HCT116 (cell line): ENCODE measurements around the gene CFDP1. TPM values are rescaled to one million over a fixed set of nuclear protein-coding genes. Genes with fewer than 3 reads are reported as not detected.

Source experiments
- ATAC-seq: fragments of 200-7000 bp; cut with Tn5 transposase; 2 replicates; pipeline ENCODE4 v1.9.1; 2020; ENCODE audit warnings: mild to moderate bottlenecking, moderate library complexity
- BruUV-seq: library from RNA; stranded (reverse); fragments of 400-500 nt; replicated peaks from 2 replicates; lab custom pipeline; 2021; lab: Mats Ljungman, UMichigan
- CTCF ChIA-PET: fragments of 300-600 bp; sonication (Branson Sonifier 250); formaldehyde crosslinking; loops from one replicate; lab custom pipeline; 2021; ENCODE audit warnings: antibody characterized with exemption; lab: Charles Lee
- POLR2A ChIA-PET: fragments of 300-600, 350-600 bp; sonication (Branson Sonifier 250); formaldehyde crosslinking; loops from one replicate; lab custom pipeline; 2021; ENCODE audit warnings: antibody characterized with exemption; lab: Charles Lee
- RAD21 ChIA-PET, 2 experiments: fragments of 300-600 bp; sonication (Branson Sonifier 250); formaldehyde crosslinking; loops; one replicate each; lab custom pipeline; 2023; ENCODE audit warnings: low total read pairs in 2 of 2; ENCODE audit not compliant: uncharacterized antibody in 2 of 2, unreplicated experiment in 2 of 2, low non-redundant PET in 1 of 2; lab: Charles Lee
- DNase-seq: peaks from one replicate; pipeline ENCODE4 v3.0.0-alpha.2; 2010; ENCODE audit warnings: low read depth, low spot score
- H2AFZ ChIP-seq: fragments of 200-600 bp; shearing (Covaris generic), sonication (generic); 2 replicates; pipeline ENCODE4 v1.6.1; 2017; ENCODE audit warnings: low read depth, mixed run types, mixed read lengths, antibody characterized with exemption, low read length; ENCODE audit not compliant: poor library complexity, severe bottlenecking
- H3K27ac ChIP-seq: 2 replicates; pipeline ENCODE4 v1.5.1; 2012; ENCODE audit warnings: low read depth, low read length
- H3K27me3 ChIP-seq: fragments of 200-600 bp; sonication (generic); 2 replicates; pipeline ENCODE4 v1.6.1; 2016; ENCODE audit warnings: mixed run types, low read length, mixed read lengths; ENCODE audit not compliant: insufficient read depth
- H3K36me3 ChIP-seq, 2 experiments: fragments of 200-500 bp in 1 of 2; fragments of 200-600 bp in 1 of 2; sonication (Bioruptor generic) in 1 of 2; sonication (generic) in 1 of 2; 2 replicates each; pipeline versions ENCODE4 v1.5.1 to v1.6.1; 2014 to 2016; ENCODE audit warnings: low read length in 2 of 2, inconsistent platforms in 1 of 2, mixed read lengths in 1 of 2, mixed run types in 1 of 2; ENCODE audit not compliant: insufficient read depth in 2 of 2, control insufficient read depth in 1 of 2
- H3K4me1 ChIP-seq, 2 experiments: fragments of 200-600 bp in 1 of 2; sonication (generic) in 1 of 2; 2 replicates each; pipeline versions ENCODE4 v1.5.1 to v1.6.1; 2012 to 2017; ENCODE audit warnings: low read length in 2 of 2, inconsistent platforms in 1 of 2, mild to moderate bottlenecking in 1 of 2, mixed read lengths in 1 of 2, mixed run types in 1 of 2, moderate library complexity in 1 of 2; ENCODE audit not compliant: insufficient read depth in 2 of 2, control insufficient read depth in 1 of 2
- H3K4me2 ChIP-seq: fragments of 200-600 bp; sonication (generic); 2 replicates; pipeline ENCODE4 v1.6.1; 2017; ENCODE audit warnings: mixed run types, low read length, mixed read lengths
- H3K4me3 ChIP-seq, 2 experiments: fragments of 200-600 bp in 1 of 2; sonication (generic) in 1 of 2; replicated peaks in 1 of 2; 2 replicates each; pipeline ENCODE4 v1.5.1; 2011 to 2016; ENCODE audit warnings: low read length in 2 of 2, control low read depth in 1 of 2, low read depth in 1 of 2, mild to moderate bottlenecking in 1 of 2, mixed read lengths in 1 of 2, mixed run types in 1 of 2
- H3K79me2 ChIP-seq: fragments of 200-600 bp; sonication (generic); 2 replicates; pipeline ENCODE4 v1.6.1; 2017; ENCODE audit warnings: mild to moderate bottlenecking, mixed run types, low read length, moderate library complexity, mixed read lengths; ENCODE audit not compliant: insufficient read depth
- H3K9ac ChIP-seq: fragments of 200-600 bp; sonication (generic); 2 replicates; pipeline ENCODE4 v1.6.1; 2016; ENCODE audit warnings: low read length, mixed read lengths
- H3K9me2 ChIP-seq: fragments of 200-600 bp; sonication (generic), shearing (Covaris generic); 2 replicates; pipeline ENCODE4 v1.6.1; 2017; ENCODE audit warnings: mixed run types, mild to moderate bottlenecking, moderate library complexity; ENCODE audit not compliant: insufficient read depth
- H3K9me3 ChIP-seq, 2 experiments: fragments of 200-500 bp in 1 of 2; fragments of 200-600 bp in 1 of 2; sonication (Bioruptor generic) in 1 of 2; sonication (generic) in 1 of 2; 2 replicates each; pipeline ENCODE4 v1.6.1; 2014 to 2017; ENCODE audit warnings: low read length in 2 of 2, mixed read lengths in 2 of 2, inconsistent platforms in 1 of 2, low read depth in 1 of 2, mild to moderate bottlenecking in 1 of 2, mixed run types in 1 of 2, moderate library complexity in 1 of 2; ENCODE audit not compliant: control insufficient read depth in 1 of 2, insufficient read depth in 1 of 2
- H4K20me1 ChIP-seq: fragments of 200-600 bp; sonication (generic), shearing (Covaris generic); 2 replicates; pipeline ENCODE4 v1.6.1; 2017; ENCODE audit warnings: mixed run types, mild to moderate bottlenecking, moderate library complexity; ENCODE audit not compliant: insufficient read depth
- ATF3 ChIP-seq: IDR thresholded peaks from 2 replicates; pipeline ENCODE4 v1.6.1; 2012
- CBX3 ChIP-seq: IDR thresholded peaks from 2 replicates; pipeline ENCODE4 v1.6.1; 2012; ENCODE audit warnings: low read depth
- EGR1 ChIP-seq: IDR thresholded peaks from 2 replicates; pipeline ENCODE4 v1.6.1; 2012; ENCODE audit warnings: low read depth
- EZH2 ChIP-seq: fragments of 200-600 bp; sonication (generic); IDR thresholded peaks from 2 replicates; pipeline ENCODE4 v1.6.1; 2017; ENCODE audit warnings: antibody characterized with exemption, mixed run types
- FOSL1 ChIP-seq: IDR thresholded peaks from 2 replicates; pipeline ENCODE4 v1.6.1; 2012; ENCODE audit warnings: low read depth
- POLR2A ChIP-seq: IDR thresholded peaks from 2 replicates; pipeline ENCODE4 v1.7.0; 2011; ENCODE audit warnings: borderline replicate concordance; ENCODE audit not compliant: insufficient read depth, insufficient read length; ENCODE audit errors: extremely low read depth
- POLR2AphosphoS5 ChIP-seq: IDR thresholded peaks from 2 replicates; pipeline ENCODE4 v1.6.1; 2011; ENCODE audit warnings: mild to moderate bottlenecking, low read depth, low read length, moderate library complexity
- RAD21 ChIP-seq: IDR thresholded peaks from 2 replicates; pipeline ENCODE4 v1.6.1; 2012; ENCODE audit warnings: low read depth, mild to moderate bottlenecking
- SIN3A ChIP-seq: IDR thresholded peaks from 2 replicates; pipeline ENCODE4 v1.6.1; 2012; ENCODE audit warnings: low read depth
- SP1 ChIP-seq: IDR thresholded peaks from 2 replicates; pipeline ENCODE4 v1.6.1; 2012; ENCODE audit warnings: low read depth
- TCF7L2 ChIP-seq: IDR thresholded peaks from 2 replicates; pipeline ENCODE4 v1.7.0; 2011; ENCODE audit warnings: borderline replicate concordance, inconsistent platforms; ENCODE audit not compliant: insufficient read depth, insufficient read length; ENCODE audit errors: extremely low read depth
- YY1 ChIP-seq: IDR thresholded peaks from 2 replicates; pipeline ENCODE4 v1.6.1; 2011; ENCODE audit warnings: low read length, low read depth, moderate library complexity, mild to moderate bottlenecking; ENCODE audit not compliant: insufficient replicate concordance; ENCODE audit errors: extremely low read depth
- ZFX ChIP-seq: fragments of 450-650 bp; IDR thresholded peaks from 2 replicates; pipeline ENCODE4 v1.6.1; 2017
- ZNF274 ChIP-seq: fragments of 200-500 bp; sonication (Bioruptor generic); IDR thresholded peaks from 2 replicates; pipeline ENCODE4 v1.6.1; 2014; ENCODE audit warnings: mild to moderate bottlenecking, low read depth, low read length, inconsistent platforms
- intact Hi-C: fragments of 100-400 bp; cut with micrococcal nuclease; formaldehyde crosslinking; loops from 2 replicates; pipeline ENCODE4 v1.10.0; 2022
- total RNA-seq: library from RNA; stranded (reverse); gene quantifications from one replicate; pipeline ENCODE4 v1.2.1, GENCODE V29; 2021; ENCODE audit not compliant: unreplicated experiment
- TF ChIP-seq, protein P1 (sequence below): IDR thresholded peaks from 2 replicates; pipeline ENCODE4 v1.6.1; 2012; ENCODE audit warnings: low read depth
- TF ChIP-seq, protein P2 (sequence below): IDR thresholded peaks from 2 replicates; pipeline ENCODE4 v1.6.1; 2012
- TF ChIP-seq, protein P3 (sequence below): IDR thresholded peaks from 2 replicates; pipeline ENCODE4 v1.6.1; 2011; ENCODE audit warnings: mild to moderate bottlenecking, low read length, moderate library complexity; ENCODE audit not compliant: insufficient replicate concordance; ENCODE audit errors: extremely low read depth

CFDP1 gene
- total RNA-seq, 1 experiment from 2014 or later: 45.3 TPM

DNA sequence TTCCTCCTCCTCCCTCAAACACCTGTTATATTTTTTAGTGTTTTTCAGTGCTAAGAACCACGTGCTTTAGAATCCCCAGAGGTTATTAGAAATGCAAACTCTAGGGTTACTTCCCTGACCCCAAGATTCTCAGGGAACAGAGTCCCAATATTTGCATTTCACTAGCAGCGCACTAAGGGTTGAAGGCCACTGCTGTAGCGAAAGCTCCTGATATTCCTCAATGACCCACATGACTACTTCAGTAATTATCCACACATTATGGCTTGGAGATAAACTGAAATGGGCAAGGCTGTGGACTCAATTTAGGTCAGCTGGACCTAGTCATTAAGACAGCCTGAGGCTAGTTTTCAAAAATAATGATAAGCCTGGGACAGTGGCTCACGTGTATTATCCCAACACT, 103.4 kb downstream of the CFDP1 start:
- Histone ChIP-seq H3K27ac (no peak overlapping the region), H3K9me2 (no peaks in the 10 kb centered on the region), H2AFZ (no peak overlapping the region), H3K36me3 (no peaks in the 10 kb centered on the region), H3K9me3 (no peaks in the 10 kb centered on the region), H3K27me3 (no peaks in the 10 kb centered on the region), H3K79me2 (no peaks in the 10 kb centered on the region), H3K9ac (no peak overlapping the region), H3K4me3 (no peak overlapping the region), H4K20me1 (no peaks in the 10 kb centered on the region), H3K4me1 (no peaks in the 10 kb centered on the region), H3K4me2 (no peak overlapping the region)
- no peak for ATAC-seq
- CTCF ChIA-PET: no interaction called here
- intact Hi-C loops: no loop called here
- RAD21 ChIA-PET: no interaction called here
- no TSS peak for BruUV-seq
- POLR2A ChIA-PET: no interaction called here
- DNase-seq: no peak
- TF ChIP-seq, protein P1, sequence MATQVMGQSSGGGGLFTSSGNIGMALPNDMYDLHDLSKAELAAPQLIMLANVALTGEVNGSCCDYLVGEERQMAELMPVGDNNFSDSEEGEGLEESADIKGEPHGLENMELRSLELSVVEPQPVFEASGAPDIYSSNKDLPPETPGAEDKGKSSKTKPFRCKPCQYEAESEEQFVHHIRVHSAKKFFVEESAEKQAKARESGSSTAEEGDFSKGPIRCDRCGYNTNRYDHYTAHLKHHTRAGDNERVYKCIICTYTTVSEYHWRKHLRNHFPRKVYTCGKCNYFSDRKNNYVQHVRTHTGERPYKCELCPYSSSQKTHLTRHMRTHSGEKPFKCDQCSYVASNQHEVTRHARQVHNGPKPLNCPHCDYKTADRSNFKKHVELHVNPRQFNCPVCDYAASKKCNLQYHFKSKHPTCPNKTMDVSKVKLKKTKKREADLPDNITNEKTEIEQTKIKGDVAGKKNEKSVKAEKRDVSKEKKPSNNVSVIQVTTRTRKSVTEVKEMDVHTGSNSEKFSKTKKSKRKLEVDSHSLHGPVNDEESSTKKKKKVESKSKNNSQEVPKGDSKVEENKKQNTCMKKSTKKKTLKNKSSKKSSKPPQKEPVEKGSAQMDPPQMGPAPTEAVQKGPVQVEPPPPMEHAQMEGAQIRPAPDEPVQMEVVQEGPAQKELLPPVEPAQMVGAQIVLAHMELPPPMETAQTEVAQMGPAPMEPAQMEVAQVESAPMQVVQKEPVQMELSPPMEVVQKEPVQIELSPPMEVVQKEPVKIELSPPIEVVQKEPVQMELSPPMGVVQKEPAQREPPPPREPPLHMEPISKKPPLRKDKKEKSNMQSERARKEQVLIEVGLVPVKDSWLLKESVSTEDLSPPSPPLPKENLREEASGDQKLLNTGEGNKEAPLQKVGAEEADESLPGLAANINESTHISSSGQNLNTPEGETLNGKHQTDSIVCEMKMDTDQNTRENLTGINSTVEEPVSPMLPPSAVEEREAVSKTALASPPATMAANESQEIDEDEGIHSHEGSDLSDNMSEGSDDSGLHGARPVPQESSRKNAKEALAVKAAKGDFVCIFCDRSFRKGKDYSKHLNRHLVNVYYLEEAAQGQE: no peak

DNA sequence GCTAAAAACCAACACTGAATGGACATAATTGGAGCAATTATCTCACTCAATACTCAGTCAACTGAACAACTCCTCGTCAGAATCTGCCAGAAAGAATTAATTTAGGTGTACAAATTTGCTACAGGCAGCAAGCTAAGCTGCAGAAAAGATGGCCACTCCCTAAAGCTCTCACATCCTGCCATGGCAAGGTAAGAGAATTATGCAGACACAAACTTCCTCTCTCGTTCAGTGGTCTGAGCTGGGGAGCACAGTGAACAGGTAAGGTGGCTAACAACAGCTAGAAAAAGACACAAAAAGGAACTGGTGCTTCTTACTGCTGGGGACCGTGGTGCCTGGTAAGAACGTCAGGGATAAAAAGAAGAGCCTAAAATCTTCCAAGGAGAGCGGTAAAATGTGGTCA, 107.0 kb downstream of the CFDP1 start:
- no TSS peak for BruUV-seq
- no peak overlapping the region for H3K9ac ChIP-seq
- CTCF ChIA-PET: no interaction called here

More for the DNA sequence above, 107.0 kb downstream of the CFDP1 start:
- ChIA-PET POLR2A (interaction anchor here (1.6 kb wide), 1 partner anchor 21 kb away, joined by 5 read pairs; no protein-coding TSS in a partner anchor), RAD21 (no interaction called here)
- no peaks in the 10 kb centered on the region for H4K20me1 ChIP-seq
- ATAC-seq: no peak
- no peaks in the 10 kb centered on the region for H3K9me3 ChIP-seq
- no peaks in the 10 kb centered on the region for H3K27me3 ChIP-seq
- H3K27ac ChIP-seq: no peak overlapping the region
- no peak for DNase-seq
- intact Hi-C loops: no loop called here
- no peak for TF ChIP-seq TCF7L2
- TF ChIP-seq, protein P2, sequence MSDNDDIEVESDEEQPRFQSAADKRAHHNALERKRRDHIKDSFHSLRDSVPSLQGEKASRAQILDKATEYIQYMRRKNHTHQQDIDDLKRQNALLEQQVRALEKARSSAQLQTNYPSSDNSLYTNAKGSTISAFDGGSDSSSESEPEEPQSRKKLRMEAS: no peak
- TF ChIP-seq POLR2AphosphoS5: no peak
- no peak for TF ChIP-seq FOSL1
- no peak for TF ChIP-seq CBX3
- TF ChIP-seq POLR2A: no peak
- no peak for TF ChIP-seq ZFX
- no peak for TF ChIP-seq SP1
- no peak for TF ChIP-seq ATF3
- TF ChIP-seq RAD21: no peak
- TF ChIP-seq, protein P3, sequence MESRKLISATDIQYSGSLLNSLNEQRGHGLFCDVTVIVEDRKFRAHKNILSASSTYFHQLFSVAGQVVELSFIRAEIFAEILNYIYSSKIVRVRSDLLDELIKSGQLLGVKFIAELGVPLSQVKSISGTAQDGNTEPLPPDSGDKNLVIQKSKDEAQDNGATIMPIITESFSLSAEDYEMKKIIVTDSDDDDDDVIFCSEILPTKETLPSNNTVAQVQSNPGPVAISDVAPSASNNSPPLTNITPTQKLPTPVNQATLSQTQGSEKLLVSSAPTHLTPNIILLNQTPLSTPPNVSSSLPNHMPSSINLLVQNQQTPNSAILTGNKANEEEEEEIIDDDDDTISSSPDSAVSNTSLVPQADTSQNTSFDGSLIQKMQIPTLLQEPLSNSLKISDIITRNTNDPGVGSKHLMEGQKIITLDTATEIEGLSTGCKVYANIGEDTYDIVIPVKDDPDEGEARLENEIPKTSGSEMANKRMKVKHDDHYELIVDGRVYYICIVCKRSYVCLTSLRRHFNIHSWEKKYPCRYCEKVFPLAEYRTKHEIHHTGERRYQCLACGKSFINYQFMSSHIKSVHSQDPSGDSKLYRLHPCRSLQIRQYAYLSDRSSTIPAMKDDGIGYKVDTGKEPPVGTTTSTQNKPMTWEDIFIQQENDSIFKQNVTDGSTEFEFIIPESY: no peak
- TF ChIP-seq EZH2: no peak
- no peak for TF ChIP-seq SIN3A
- no peak for TF ChIP-seq ZNF274
- no peak for TF ChIP-seq YY1
- TF ChIP-seq EGR1: no peak
- no peaks in the 10 kb centered on the region for H3K9me2 ChIP-seq
- no peak overlapping the region for H3K4me2 ChIP-seq
- peaks cover 10 to 12% of the 10 kb centered on the region in 2 experiments; a peak in 3 of 4 replicates for H3K4me1 ChIP-seq
- H3K36me3 ChIP-seq: no peaks in the 10 kb centered on the region
- no peak overlapping the region for H3K4me3 ChIP-seq
- H2AFZ ChIP-seq: no peak overlapping the region
- no peaks in the 10 kb centered on the region for H3K79me2 ChIP-seq
